Smooth muscle cell (in vitro differentiated cells): ENCODE measurements around the gene CPM. TPM values are rescaled to one million over a fixed set of nuclear protein-coding genes. Genes with fewer than 3 reads are reported as not detected.

Experiments used
- DNase-seq: peaks from one replicate; lab custom pipeline; 2025; ENCODE audit not compliant: unreplicated experiment; lab: John Stamatoyannopoulos, UW
- H2AFZ ChIP-seq: fragments of 200-600 bp; sonication (generic); 2 replicates; pipeline ENCODE4 v1.6.0; 2016; ENCODE audit warnings: antibody characterized with exemption, low read depth, mild to moderate bottlenecking
- H3F3A ChIP-seq: fragments of 200-600 bp; sonication (generic); 2 replicates; pipeline ENCODE4 v1.6.0; 2017; ENCODE audit warnings: antibody characterized with exemption, low read depth
- H3K27ac ChIP-seq: fragments of 200-600 bp; sonication (generic); 2 replicates; pipeline ENCODE4 v1.5.1; 2016; ENCODE audit warnings: low read depth, mild to moderate bottlenecking
- H3K27me3 ChIP-seq: fragments of 200-600 bp; sonication (generic); 2 replicates; pipeline ENCODE4 v1.6.1; 2016; ENCODE audit warnings: low read depth, mild to moderate bottlenecking
- H3K36me3 ChIP-seq: fragments of 200-600 bp; sonication (generic); 2 replicates; pipeline ENCODE4 v1.5.1; 2016; ENCODE audit warnings: low read depth
- H3K4me1 ChIP-seq: fragments of 200-600 bp; sonication (generic); 2 replicates; pipeline ENCODE4 v1.5.1; 2016; ENCODE audit warnings: low read depth
- H3K4me2 ChIP-seq: fragments of 200-600 bp; sonication (generic); 2 replicates; pipeline ENCODE4 v1.6.0; 2016; ENCODE audit warnings: mild to moderate bottlenecking
- H3K4me3 ChIP-seq: fragments of 200-600 bp; sonication (generic); 2 replicates; pipeline ENCODE4 v1.5.1; 2016; ENCODE audit warnings: mild to moderate bottlenecking
- H3K79me2 ChIP-seq: fragments of 200-600 bp; sonication (generic); 2 replicates; pipeline ENCODE4 v1.6.0; 2016; ENCODE audit warnings: low read depth, mild to moderate bottlenecking
- H3K9ac ChIP-seq: fragments of 200-600 bp; sonication (generic); 2 replicates; pipeline ENCODE4 v1.6.0; 2016; ENCODE audit warnings: low read depth
- H3K9me3 ChIP-seq: fragments of 200-600 bp; sonication (generic); replicated peaks from 2 replicates; pipeline ENCODE4 v1.5.1; 2016; ENCODE audit warnings: low read depth
- H4K20me1 ChIP-seq: fragments of 200-600 bp; sonication (generic); 2 replicates; pipeline ENCODE4 v1.6.0; 2016; ENCODE audit warnings: low read depth
- CTCF ChIP-seq: fragments of 200-600 bp; sonication (generic); IDR thresholded peaks from 2 replicates; pipeline ENCODE4 v1.5.1; 2017; ENCODE audit warnings: borderline replicate concordance, mild to moderate bottlenecking, antibody characterized with exemption; ENCODE audit not compliant: insufficient read depth, poor library complexity, severe bottlenecking
- WGBS: methylation state at CpG from one replicate; pipeline ENCODE4 v1.1.7; 2016; ENCODE audit warnings: low lambda C conversion rate; 5-methylcytosine and 5-hydroxymethylcytosine counted together
- polyA plus RNA-seq: library from polyadenylated mRNA; unstranded; fragments of >200 nt; fragmentation: Nextera tagmentation; extraction: Ambion mirVana; gene quantifications from 2 replicates; pipeline ENCODE4 v1.2.1, GENCODE V29; 2016
- total RNA-seq: library from RNA; depleted of rRNA; stranded (reverse); fragments of >200 nt; gene quantifications from 2 replicates; pipeline ENCODE4 v1.2.3, GENCODE V29; 2014

CPM gene
- total and polyA plus RNA-seq, 2 experiments from 2014 or later = 0.57 to 6.2 TPM

- no peak overlapping the region for H3K4me2 ChIP-seq
- H3K27ac ChIP-seq = peak overlapping the region; percentile 9
- H3K4me3 ChIP-seq = no peak overlapping the region
- TF ChIP-seq CTCF = no peak
- no peak for DNase-seq
- peaks cover 97% of the 10 kb centered on the region for H4K20me1 ChIP-seq
- no peak overlapping the region for H3K9ac ChIP-seq
- no peak overlapping the region for H2AFZ ChIP-seq
- no peaks in the 10 kb centered on the region for H3K27me3 ChIP-seq
- H3K9me3 ChIP-seq = no peaks in the 10 kb centered on the region
- 93% methylated on average over 5 of the region's 5 CpGs for WGBS
- H3K36me3 ChIP-seq = peaks cover 49% of the 10 kb centered on the region
- peaks cover 4% of the 10 kb centered on the region for H3K4me1 ChIP-seq
- peaks cover 11% of the 10 kb centered on the region for H3K79me2 ChIP-seq
- peaks cover 25% of the 10 kb centered on the region for H3F3A ChIP-seq
These were observed 104.9 kb downstream of the CPM start for GRCh38 chr12:68827895-68828671.

- no peak overlapping the region for H3K9ac ChIP-seq
- no peak for DNase-seq
- peaks cover 4% of the 10 kb centered on the region for H3K4me1 ChIP-seq
- no peaks in the 10 kb centered on the region for H3K27me3 ChIP-seq
- H3K36me3 ChIP-seq = peaks cover 54% of the 10 kb centered on the region
- peaks cover 11% of the 10 kb centered on the region for H3K79me2 ChIP-seq
- no peak overlapping the region for H3K4me3 ChIP-seq
- peak overlapping the region; percentile 13 for H3K27ac ChIP-seq
- no peaks in the 10 kb centered on the region for H3K9me3 ChIP-seq
- 95% methylated on average over 11 of the region's 11 CpGs for WGBS
- no peak overlapping the region for H3K4me2 ChIP-seq
- TF ChIP-seq CTCF = no peak
- peaks cover 99% of the 10 kb centered on the region for H4K20me1 ChIP-seq
- H3F3A ChIP-seq = peaks cover 25% of the 10 kb centered on the region
- H2AFZ ChIP-seq = no peak overlapping the region
These were observed 107.3 kb downstream of the CPM start for GRCh38 chr12:68825569-68826217.

GRCh38 chr12:68824597-68825250, 108.2 kb downstream of the CPM start:
- H3K4me3 ChIP-seq = no peak overlapping the region
- no peak overlapping the region for H3K4me2 ChIP-seq
- H4K20me1 ChIP-seq = peaks cover 99% of the 10 kb centered on the region
- H3K79me2 ChIP-seq = peaks cover 19% of the 10 kb centered on the region
- H3K36me3 ChIP-seq = peaks cover 54% of the 10 kb centered on the region
- WGBS = over 99% methylated on average over 16 of the region's 16 CpGs
- peaks cover 4% of the 10 kb centered on the region for H3K4me1 ChIP-seq
- no peaks in the 10 kb centered on the region for H3K27me3 ChIP-seq
- peaks cover 23% of the 10 kb centered on the region for H3F3A ChIP-seq
- no peaks in the 10 kb centered on the region for H3K9me3 ChIP-seq
- H3K27ac ChIP-seq = peak overlapping the region; percentile 25
- no peak overlapping the region for H3K9ac ChIP-seq
- TF ChIP-seq CTCF = no peak
- H2AFZ ChIP-seq = no peak overlapping the region
- DNase-seq = no peak
